MCF 10A (cell line): ENCODE measurements around the gene SLC22A12. TPM values are rescaled to one million over a fixed set of nuclear protein-coding genes. Genes with fewer than 3 reads are reported as not detected.

ENCODE experiments used
- BruUV-seq: library from RNA; stranded (reverse); fragments of 400-500 nt; replicated peaks from 2 replicates; lab custom pipeline; 2021; lab: Mats Ljungman, UMichigan
- CTCF ChIA-PET: fragments of 300-600 bp; sonication (Branson Sonifier 250); formaldehyde crosslinking; extraction: SDS; loops from one replicate; lab custom pipeline; 2021; ENCODE audit warnings: antibody characterized with exemption, inconsistent platforms; lab: Yijun Ruan, JAX
- POLR2A ChIA-PET: fragments of 300-600, 350-650 bp; sonication (Branson Sonifier 250); formaldehyde crosslinking; extraction: SDS; loops from one replicate; lab custom pipeline; 2020; ENCODE audit warnings: antibody characterized with exemption, inconsistent platforms; lab: Yijun Ruan, JAX
- DNase-seq: peaks from one replicate; pipeline ENCODE4 v3.0.0-alpha.2; 2018; ENCODE audit not compliant: unreplicated experiment
- H3K27ac Mint-ChIP-seq: one replicate; pipeline ENCODE4 v1.8.0; 2022; ENCODE audit warnings: mild to moderate bottlenecking, low read depth, mixed read lengths; ENCODE audit not compliant: unreplicated experiment
- H3K27me3 Mint-ChIP-seq: one replicate; pipeline ENCODE4 v1.8.0; 2022; ENCODE audit warnings: mixed read lengths; ENCODE audit not compliant: insufficient read depth, unreplicated experiment
- H3K36me3 Mint-ChIP-seq: one replicate; pipeline ENCODE4 v1.8.0; 2022; ENCODE audit warnings: mild to moderate bottlenecking, moderate library complexity, mixed read lengths; ENCODE audit not compliant: insufficient read depth, unreplicated experiment
- H3K4me1 Mint-ChIP-seq: one replicate; pipeline ENCODE4 v1.8.0; 2022; ENCODE audit warnings: mixed read lengths; ENCODE audit not compliant: insufficient read depth, unreplicated experiment
- H3K4me3 Mint-ChIP-seq: one replicate; pipeline ENCODE4 v1.8.0; 2022; ENCODE audit warnings: mild to moderate bottlenecking, moderate library complexity, mixed read lengths; ENCODE audit not compliant: unreplicated experiment
- H3K9me3 Mint-ChIP-seq: one replicate; pipeline ENCODE4 v1.8.0; 2022; ENCODE audit warnings: mixed read lengths; ENCODE audit not compliant: unreplicated experiment
- intact Hi-C: fragments of 100-400 bp; cut with micrococcal nuclease; formaldehyde crosslinking; loops from 2 replicates; pipeline ENCODE4 v1.14.1; 2022
- total RNA-seq: library from RNA; stranded (reverse); gene quantifications from 2 replicates; pipeline ENCODE4 v1.2.3, GENCODE V29; 2022
- TF ChIP-seq, protein P1 (sequence below): fragments of 200-600 bp; IDR thresholded peaks from one replicate; pipeline ENCODE4 v1.8.0; 2022; ENCODE audit warnings: antibody characterized with exemption, mild to moderate bottlenecking; ENCODE audit not compliant: unreplicated experiment

The SLC22A12 gene
- total RNA-seq, 1 experiment from 2014 or later = not detected

GRCh38 chr11:64632237-64632636 lies 41.2 kb downstream of the SLC22A12 start:
- POLR2A ChIA-PET = no interaction called here
- Mint-ChIP-seq H3K27me3 (peaks cover 45% of the 10 kb centered on the region), H3K4me1 (no peaks in the 10 kb centered on the region), H3K27ac (no peak overlapping the region), H3K36me3 (no peaks in the 10 kb centered on the region), H3K9me3 (no peaks in the 10 kb centered on the region), H3K4me3 (no peak overlapping the region)
- CTCF ChIA-PET = interaction anchor here (1.6 kb wide), 1 partner anchor 13 kb away, joined by 7 read pairs; no protein-coding TSS in a partner anchor
- DNase-seq = no peak
- no TSS peak for BruUV-seq
- intact Hi-C loops = no loop called here
- TF ChIP-seq, protein P1, sequence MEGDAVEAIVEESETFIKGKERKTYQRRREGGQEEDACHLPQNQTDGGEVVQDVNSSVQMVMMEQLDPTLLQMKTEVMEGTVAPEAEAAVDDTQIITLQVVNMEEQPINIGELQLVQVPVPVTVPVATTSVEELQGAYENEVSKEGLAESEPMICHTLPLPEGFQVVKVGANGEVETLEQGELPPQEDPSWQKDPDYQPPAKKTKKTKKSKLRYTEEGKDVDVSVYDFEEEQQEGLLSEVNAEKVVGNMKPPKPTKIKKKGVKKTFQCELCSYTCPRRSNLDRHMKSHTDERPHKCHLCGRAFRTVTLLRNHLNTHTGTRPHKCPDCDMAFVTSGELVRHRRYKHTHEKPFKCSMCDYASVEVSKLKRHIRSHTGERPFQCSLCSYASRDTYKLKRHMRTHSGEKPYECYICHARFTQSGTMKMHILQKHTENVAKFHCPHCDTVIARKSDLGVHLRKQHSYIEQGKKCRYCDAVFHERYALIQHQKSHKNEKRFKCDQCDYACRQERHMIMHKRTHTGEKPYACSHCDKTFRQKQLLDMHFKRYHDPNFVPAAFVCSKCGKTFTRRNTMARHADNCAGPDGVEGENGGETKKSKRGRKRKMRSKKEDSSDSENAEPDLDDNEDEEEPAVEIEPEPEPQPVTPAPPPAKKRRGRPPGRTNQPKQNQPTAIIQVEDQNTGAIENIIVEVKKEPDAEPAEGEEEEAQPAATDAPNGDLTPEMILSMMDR = no peak

DNA sequence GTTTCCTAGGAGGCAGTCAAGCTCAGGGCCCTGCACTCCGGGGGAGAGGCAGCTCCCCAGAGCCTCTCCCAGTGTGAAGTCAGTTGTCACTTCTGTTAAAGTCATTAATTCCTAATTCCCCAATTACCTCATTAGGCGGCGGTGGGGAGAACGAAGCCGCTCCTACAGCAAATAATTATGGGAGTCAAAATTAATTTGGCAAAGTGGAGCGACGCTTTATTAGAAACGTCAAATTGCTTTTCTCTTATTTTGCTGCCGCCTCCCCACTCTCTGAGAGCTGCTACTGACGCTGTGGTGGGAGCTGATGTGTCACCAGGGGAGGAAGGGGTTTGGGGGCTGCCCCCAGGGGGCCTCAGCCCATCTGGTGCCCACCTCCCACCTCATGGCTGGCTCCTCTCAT lies 41.6 kb downstream of the SLC22A12 start:
- BruUV-seq = no TSS peak
- H3K27me3 Mint-ChIP-seq = peaks cover 45% of the 10 kb centered on the region
- H3K4me1 Mint-ChIP-seq = no peaks in the 10 kb centered on the region
- no peak overlapping the region for H3K4me3 Mint-ChIP-seq
- H3K27ac Mint-ChIP-seq = no peak overlapping the region
- POLR2A ChIA-PET = no interaction called here
- no peaks in the 10 kb centered on the region for H3K36me3 Mint-ChIP-seq
- CTCF ChIA-PET = interaction anchor here (0.6 to 1.6 kb wide), 2 partner anchors 13 to 935 kb away, joined by 3 to 7 read pairs; no protein-coding TSS in a partner anchor
- TF ChIP-seq, protein P1 = no peak
- H3K9me3 Mint-ChIP-seq = no peaks in the 10 kb centered on the region
- intact Hi-C loops = no loop called here
- no peak for DNase-seq

DNA sequence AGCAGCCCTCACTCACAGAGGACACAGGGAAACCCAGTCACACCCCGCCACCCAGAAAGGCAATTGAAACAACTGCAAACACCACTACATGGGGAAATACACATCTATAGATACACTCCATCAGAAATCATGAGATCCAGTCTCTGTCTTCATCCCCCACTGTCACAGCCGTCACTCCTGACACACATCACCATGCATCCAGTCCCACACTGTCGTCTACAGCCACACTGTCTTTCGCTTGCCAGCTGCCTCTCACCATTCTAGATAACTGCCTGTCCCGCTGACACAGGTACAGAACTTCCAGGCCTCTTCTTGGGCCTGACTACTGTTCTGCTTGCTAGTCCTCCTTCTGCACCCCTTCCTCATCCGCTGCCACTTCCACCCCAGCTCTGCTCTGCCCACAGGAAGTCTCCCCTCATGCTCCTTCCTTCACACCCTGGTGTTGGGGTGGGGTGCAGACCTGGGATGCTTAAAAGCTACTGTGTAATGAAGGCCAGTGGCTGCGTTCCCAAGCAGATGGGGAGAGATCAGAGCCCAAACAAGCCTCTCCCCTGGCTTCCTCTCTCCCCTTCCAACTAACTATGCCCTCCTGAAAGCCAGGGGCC lies 42.6 kb downstream of the SLC22A12 start:
- CTCF ChIA-PET = interaction anchor here (1.6 kb wide), 1 partner anchor 12 kb away, joined by 7 read pairs; no protein-coding TSS in a partner anchor
- H3K4me3 Mint-ChIP-seq = no peak overlapping the region
- DNase-seq = no peak
- intact Hi-C loops = no loop called here
- peaks cover 44% of the 10 kb centered on the region for H3K27me3 Mint-ChIP-seq
- POLR2A ChIA-PET = interaction anchor here (0.6 kb wide), 1 partner anchor 121 kb away, joined by 3 read pairs; no protein-coding TSS in a partner anchor
- H3K4me1 Mint-ChIP-seq = no peaks in the 10 kb centered on the region
- BruUV-seq = no TSS peak
- H3K9me3 Mint-ChIP-seq = no peaks in the 10 kb centered on the region
- TF ChIP-seq, protein P1 = no peak
- H3K36me3 Mint-ChIP-seq = no peaks in the 10 kb centered on the region
- H3K27ac Mint-ChIP-seq = no peak overlapping the region

- Mint-ChIP-seq H3K4me1 (no peaks in the 10 kb centered on the region), H3K36me3 (no peaks in the 10 kb centered on the region), H3K27ac (no peak overlapping the region), H3K27me3 (peaks cover 29% of the 10 kb centered on the region), H3K4me3 (no peak overlapping the region), H3K9me3 (no peaks in the 10 kb centered on the region)
- BruUV-seq = no TSS peak
- TF ChIP-seq, protein P1 = no peak
- intact Hi-C loops = no loop called here
- ChIA-PET POLR2A (no interaction called here), CTCF (no interaction called here)
- no peak for DNase-seq
Measured at GRCh38 chr11:64637334-64638017, 46.5 kb downstream of the SLC22A12 start.
